ENCODE results near the gene PDE3A.

DNA sequence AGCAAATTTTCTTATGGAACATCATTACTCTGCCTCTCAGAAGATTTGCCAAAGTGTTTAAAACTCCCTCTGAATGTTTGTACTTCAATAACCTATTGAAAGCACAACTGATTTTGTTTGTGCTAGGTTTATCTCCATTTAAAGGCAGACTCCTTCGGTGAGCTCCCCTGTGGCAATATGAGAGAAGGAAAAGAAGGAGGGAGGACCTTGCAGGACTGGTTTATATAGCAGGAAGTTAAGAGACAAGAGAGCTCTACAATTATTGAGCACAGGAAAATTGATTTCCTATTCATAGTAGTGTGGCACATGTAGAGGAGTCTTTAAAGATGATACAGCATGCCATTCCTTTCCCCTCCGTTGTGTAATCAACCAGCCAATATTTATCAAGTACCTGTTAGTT is 75.5 kb downstream of the PDE3A start:
- TF ChIP-seq POLR2A (IDR thresholded peaks at IDR 0.05): no peak
- TF ChIP-seq, protein P1, sequence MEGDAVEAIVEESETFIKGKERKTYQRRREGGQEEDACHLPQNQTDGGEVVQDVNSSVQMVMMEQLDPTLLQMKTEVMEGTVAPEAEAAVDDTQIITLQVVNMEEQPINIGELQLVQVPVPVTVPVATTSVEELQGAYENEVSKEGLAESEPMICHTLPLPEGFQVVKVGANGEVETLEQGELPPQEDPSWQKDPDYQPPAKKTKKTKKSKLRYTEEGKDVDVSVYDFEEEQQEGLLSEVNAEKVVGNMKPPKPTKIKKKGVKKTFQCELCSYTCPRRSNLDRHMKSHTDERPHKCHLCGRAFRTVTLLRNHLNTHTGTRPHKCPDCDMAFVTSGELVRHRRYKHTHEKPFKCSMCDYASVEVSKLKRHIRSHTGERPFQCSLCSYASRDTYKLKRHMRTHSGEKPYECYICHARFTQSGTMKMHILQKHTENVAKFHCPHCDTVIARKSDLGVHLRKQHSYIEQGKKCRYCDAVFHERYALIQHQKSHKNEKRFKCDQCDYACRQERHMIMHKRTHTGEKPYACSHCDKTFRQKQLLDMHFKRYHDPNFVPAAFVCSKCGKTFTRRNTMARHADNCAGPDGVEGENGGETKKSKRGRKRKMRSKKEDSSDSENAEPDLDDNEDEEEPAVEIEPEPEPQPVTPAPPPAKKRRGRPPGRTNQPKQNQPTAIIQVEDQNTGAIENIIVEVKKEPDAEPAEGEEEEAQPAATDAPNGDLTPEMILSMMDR (IDR thresholded peaks at IDR 0.05): no peak
